Right forelimb (tissue), 1 donor: ENCODE results near the gene ZNF138.

Source experiments
- DNase-seq: peaks from one replicate; pipeline ENCODE4 v3.0.0-alpha.2; 2018

ZNF138 gene

DNA sequence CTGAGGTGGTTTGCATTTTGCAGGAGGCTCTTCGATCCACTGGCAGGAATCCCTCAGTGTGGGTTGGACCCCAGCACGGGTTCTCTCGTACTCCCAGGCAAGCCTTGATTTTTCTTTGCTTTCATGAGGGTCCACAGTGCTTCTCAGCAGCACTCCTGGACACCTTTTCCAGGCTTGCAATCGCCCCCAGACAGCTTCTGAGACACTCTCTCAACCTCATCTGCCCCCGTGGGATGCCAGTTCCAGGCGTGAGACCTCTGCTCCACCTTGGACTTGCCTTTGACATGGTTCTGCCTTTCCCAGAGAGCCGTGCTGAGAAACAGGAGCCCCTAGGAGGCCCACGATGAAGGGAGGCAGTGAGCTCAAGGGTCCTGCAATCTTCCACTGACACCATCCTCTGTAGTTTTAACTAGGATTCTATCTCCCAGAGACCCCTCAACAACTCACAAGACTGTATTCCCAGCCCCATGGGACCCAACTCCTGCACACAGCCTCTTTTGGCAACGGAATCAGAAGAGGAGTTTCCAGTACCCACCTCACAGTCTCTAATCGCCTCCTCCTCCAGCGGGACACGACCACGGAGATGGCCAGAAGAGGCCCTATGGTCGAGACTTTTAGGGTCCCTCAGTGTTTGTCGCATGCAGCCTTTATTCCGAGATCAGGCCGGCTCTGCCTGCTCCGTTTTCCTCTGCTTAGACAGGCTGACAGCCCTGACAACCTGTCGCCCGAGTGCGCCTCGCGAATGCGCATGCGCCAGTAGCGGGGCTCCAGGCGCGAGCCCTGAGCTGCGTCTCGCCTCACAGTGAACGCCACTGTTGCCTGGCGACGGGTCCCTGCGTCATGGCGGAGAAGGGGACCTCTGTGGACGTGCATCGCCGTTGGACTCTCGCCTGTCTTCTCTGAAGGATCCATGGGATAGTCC is 82.8 kb downstream of the ZNF138 start:
- peak; percentile 68 for DNase-seq

GRCh38 chr7:64877714-64878610 is 83.7 kb downstream of the ZNF138 start:
- DNase-seq, result peak; percentile 12

- DNase-seq, result no peak
These were observed 84.5 kb downstream of the ZNF138 start for GRCh38 chr7:64878684-64879083.

DNA sequence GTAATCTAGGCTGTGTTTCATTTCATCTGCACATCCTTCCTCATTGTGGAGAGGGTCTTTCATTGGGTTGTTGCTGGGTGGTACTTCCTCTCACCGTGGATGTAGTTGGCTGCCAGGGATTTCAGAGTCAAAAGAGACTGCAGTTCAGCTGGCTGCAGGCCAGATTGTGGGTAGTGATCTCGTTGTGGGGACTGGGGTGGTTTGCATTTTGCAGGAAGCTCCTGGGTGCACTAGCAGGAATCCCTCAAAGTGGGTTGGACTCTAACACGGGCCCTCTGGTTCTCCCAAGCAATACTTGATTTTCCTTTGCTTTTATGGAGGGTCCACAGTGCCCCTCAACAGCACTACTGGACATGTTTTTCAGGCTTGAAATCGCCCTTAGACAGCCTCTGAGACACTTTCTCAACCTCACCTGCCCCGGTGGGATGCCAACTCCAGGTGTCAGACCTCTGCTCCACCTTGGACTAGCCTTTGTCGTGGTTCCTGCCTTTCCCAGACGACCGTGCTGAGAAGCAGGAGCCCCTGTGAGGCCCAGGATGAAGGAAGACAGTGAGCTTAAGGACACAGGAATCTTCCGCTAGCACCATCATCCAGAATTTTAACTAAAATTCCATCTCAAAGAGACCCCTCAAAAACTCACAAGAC is 85.0 kb downstream of the ZNF138 start:
- peak; percentile 34 for DNase-seq

GRCh38 chr7:64879800-64880199 is 85.6 kb downstream of the ZNF138 start:
- no peak for DNase-seq

GRCh38 chr7:64880322-64881297 is 86.4 kb downstream of the ZNF138 start:
- peak; percentile 21 for DNase-seq

DNA sequence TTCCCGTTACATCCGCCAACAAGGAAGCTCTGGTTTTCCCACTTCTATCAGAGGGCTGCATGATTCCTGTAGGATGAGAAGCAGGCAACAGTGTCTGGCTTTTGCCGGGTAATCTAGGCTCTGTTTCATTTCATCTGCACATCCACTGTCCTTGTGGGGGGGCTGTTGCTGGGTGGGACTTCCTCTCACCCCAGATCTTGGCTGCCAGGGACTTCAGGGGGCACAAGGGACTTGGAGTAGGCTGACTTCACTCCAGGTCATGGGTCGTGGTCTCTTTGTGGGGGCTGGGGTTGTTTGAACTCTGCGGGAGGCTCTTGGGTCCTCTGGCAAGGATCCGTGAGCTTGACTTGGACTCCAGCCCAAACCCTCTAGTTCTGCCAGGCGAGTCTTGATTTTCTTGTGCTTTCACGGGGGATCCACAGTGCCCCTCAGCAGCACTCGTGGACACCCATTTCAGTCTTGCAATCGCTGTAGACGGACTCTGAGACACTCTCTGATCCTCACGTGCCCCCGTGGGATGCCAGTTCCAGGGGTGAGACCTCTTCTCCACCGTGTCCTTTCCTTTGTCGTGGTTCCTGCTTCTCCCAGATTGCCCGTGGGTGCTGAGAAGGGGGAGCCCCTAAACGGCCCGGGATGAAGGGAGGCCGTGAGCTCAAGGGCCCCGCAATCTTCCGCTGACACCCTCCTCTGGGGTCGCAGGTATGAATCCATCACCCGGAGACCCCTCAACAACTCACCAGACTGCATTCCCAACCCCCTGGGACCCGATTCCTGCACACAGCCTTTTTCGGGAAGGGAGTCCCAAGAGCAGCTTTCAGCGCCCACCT is 87.4 kb downstream of the ZNF138 start:
- DNase-seq, result peak; percentile 40

- DNase-seq, result peak; percentile 78
These were observed 88.3 kb downstream of the ZNF138 start for GRCh38 chr7:64882341-64883112.
